Dendritic cell treated with granulocyte-macrophage colony-stimulating factor and Interleukin-4, amounts not matched to agents 40 ng/mL and 50 ng/mL, for 4 days (primary cell): ENCODE measurements around the gene DYNC1LI2.

ENCODE experiments used
- H3K27ac Mint-ChIP-seq: one replicate; pipeline ENCODE4 v1.8.0; 2022; ENCODE audit warnings: mild to moderate bottlenecking, mixed read lengths
- H3K27me3 Mint-ChIP-seq: one replicate; pipeline ENCODE4 v1.8.0; 2022; ENCODE audit warnings: mild to moderate bottlenecking, mixed read lengths
- H3K36me3 Mint-ChIP-seq: one replicate; pipeline ENCODE4 v1.8.0; 2022; ENCODE audit warnings: low read depth, mixed read lengths
- H3K4me1 Mint-ChIP-seq: one replicate; pipeline ENCODE4 v1.8.0; 2022; ENCODE audit warnings: low read depth, mixed read lengths
- H3K4me3 Mint-ChIP-seq: one replicate; pipeline ENCODE4 v1.8.0; 2022; ENCODE audit warnings: mild to moderate bottlenecking, moderate library complexity, mixed read lengths
- H3K9me3 Mint-ChIP-seq: one replicate; pipeline ENCODE4 v1.8.0; 2022; ENCODE audit warnings: mixed read lengths
- intact Hi-C: fragments of 100-400 bp; cut with micrococcal nuclease; formaldehyde crosslinking; loops from one replicate; pipeline ENCODE4 v1.15.0; 2022

DYNC1LI2 gene

GRCh38 chr16:66751053-66751302, 431 bp downstream of the DYNC1LI2 start:
- Mint-ChIP-seq H3K27ac (peak overlapping the region; percentile 81), H3K4me3 (peak overlapping the region; percentile 90), H3K27me3 (peaks cover 14% of the 10 kb centered on the region), H3K36me3 (peaks cover 52% of the 10 kb centered on the region), H3K9me3 (no peaks in the 10 kb centered on the region), H3K4me1 (peaks cover 46% of the 10 kb centered on the region)
- intact Hi-C loops, result loop anchor here (1.0 kb wide), 1 partner anchor 23 kb away; no protein-coding TSS in a partner anchor

GRCh38 chr16:66750279-66751052, 943 bp downstream of the DYNC1LI2 start:
- intact Hi-C loops, result loop anchor here (1.0 kb wide), 1 partner anchor 22 kb away; no protein-coding TSS in a partner anchor
- Mint-ChIP-seq H3K36me3 (peaks cover 54% of the 10 kb centered on the region), H3K4me3 (peak overlapping the region; percentile 90), H3K4me1 (peaks cover 47% of the 10 kb centered on the region), H3K9me3 (no peaks in the 10 kb centered on the region), H3K27ac (peak overlapping the region; percentile 81), H3K27me3 (peaks cover 14% of the 10 kb centered on the region)

- H3K27me3 Mint-ChIP-seq, result no peaks in the 10 kb centered on the region
- H3K9me3 Mint-ChIP-seq, result no peaks in the 10 kb centered on the region
- no peak overlapping the region for H3K4me3 Mint-ChIP-seq
- intact Hi-C loops, result no loop called here
- H3K27ac Mint-ChIP-seq, result peak overlapping the region; percentile 85
- H3K4me1 Mint-ChIP-seq, result peaks cover 50% of the 10 kb centered on the region
- H3K36me3 Mint-ChIP-seq, result peaks cover 87% of the 10 kb centered on the region
These were observed 4.7 kb downstream of the DYNC1LI2 start for GRCh38 chr16:66746682-66747081.

GRCh38 chr16:66746048-66746447, 5.4 kb downstream of the DYNC1LI2 start:
- Mint-ChIP-seq H3K36me3 (peaks cover 87% of the 10 kb centered on the region), H3K9me3 (no peaks in the 10 kb centered on the region), H3K27me3 (no peaks in the 10 kb centered on the region), H3K4me3 (no peak overlapping the region), H3K4me1 (peaks cover 56% of the 10 kb centered on the region), H3K27ac (peak overlapping the region; percentile 85)
- intact Hi-C loops, result no loop called here

- intact Hi-C loops, result no loop called here
- peaks cover 87% of the 10 kb centered on the region for H3K36me3 Mint-ChIP-seq
- H3K4me3 Mint-ChIP-seq, result no peak overlapping the region
- H3K27me3 Mint-ChIP-seq, result no peaks in the 10 kb centered on the region
- H3K4me1 Mint-ChIP-seq, result peaks cover 45% of the 10 kb centered on the region
- peak overlapping the region; percentile 80 for H3K27ac Mint-ChIP-seq
- no peaks in the 10 kb centered on the region for H3K9me3 Mint-ChIP-seq
These were observed 9.2 kb downstream of the DYNC1LI2 start for GRCh38 chr16:66741950-66742808.

- Mint-ChIP-seq H3K9me3 (no peaks in the 10 kb centered on the region), H3K4me3 (peak overlapping the region; percentile 39), H3K4me1 (peaks cover 39% of the 10 kb centered on the region), H3K27me3 (no peaks in the 10 kb centered on the region), H3K36me3 (peaks cover 93% of the 10 kb centered on the region), H3K27ac (peak overlapping the region; percentile 80)
- intact Hi-C loops, result no loop called here
These were observed 10.1 kb downstream of the DYNC1LI2 start for GRCh38 chr16:66741169-66741900.

- intact Hi-C loops, result no loop called here
- H3K36me3 Mint-ChIP-seq, result peaks cover 94% of the 10 kb centered on the region
- H3K4me1 Mint-ChIP-seq, result peaks cover 33% of the 10 kb centered on the region
- no peaks in the 10 kb centered on the region for H3K27me3 Mint-ChIP-seq
- peak overlapping the region; percentile 80 for H3K27ac Mint-ChIP-seq
- H3K4me3 Mint-ChIP-seq, result peak overlapping the region; percentile 49
- no peaks in the 10 kb centered on the region for H3K9me3 Mint-ChIP-seq
These were observed 10.9 kb downstream of the DYNC1LI2 start for GRCh38 chr16:66740533-66740932.

GRCh38 chr16:66740010-66740409, 11.4 kb downstream of the DYNC1LI2 start:
- Mint-ChIP-seq H3K27ac (peak overlapping the region; percentile 80), H3K36me3 (peaks cover 97% of the 10 kb centered on the region), H3K9me3 (no peaks in the 10 kb centered on the region), H3K4me1 (peaks cover 33% of the 10 kb centered on the region), H3K27me3 (no peaks in the 10 kb centered on the region), H3K4me3 (peak overlapping the region; percentile 49)
- intact Hi-C loops, result no loop called here

- H3K36me3 Mint-ChIP-seq, result peaks cover 100% of the 10 kb centered on the region
- no peak overlapping the region for H3K4me3 Mint-ChIP-seq
These were observed 15.5 kb downstream of the DYNC1LI2 start for GRCh38 chr16:66735891-66736290.

GRCh38 chr16:66731101-66731500, 20.3 kb downstream of the DYNC1LI2 start:
- no peak overlapping the region for H3K4me3 Mint-ChIP-seq
- H3K27ac Mint-ChIP-seq, result no peak overlapping the region
- H3K4me1 Mint-ChIP-seq, result peaks cover 12% of the 10 kb centered on the region
- H3K9me3 Mint-ChIP-seq, result no peaks in the 10 kb centered on the region
- intact Hi-C loops, result no loop called here
- H3K27me3 Mint-ChIP-seq, result no peaks in the 10 kb centered on the region
- H3K36me3 Mint-ChIP-seq, result peaks cover 98% of the 10 kb centered on the region

More at GRCh38 chr16:66735891-66736290, 15.5 kb downstream of the DYNC1LI2 start:
- Mint-ChIP-seq H3K9me3 (no peaks in the 10 kb centered on the region), H3K4me1 (peaks cover 16% of the 10 kb centered on the region), H3K27me3 (no peaks in the 10 kb centered on the region), H3K27ac (no peak overlapping the region)
- intact Hi-C loops, result no loop called here

- H3K4me1 Mint-ChIP-seq, result peaks cover 12% of the 10 kb centered on the region
- intact Hi-C loops, result loop anchor here (1.0 to 5.0 kb wide), 2 partner anchors 22 to 138 kb away; partner anchors contain the start of gene DYNC1LI2
- no peaks in the 10 kb centered on the region for H3K27me3 Mint-ChIP-seq
- H3K27ac Mint-ChIP-seq, result peak overlapping the region; percentile 9
- no peaks in the 10 kb centered on the region for H3K9me3 Mint-ChIP-seq
- H3K4me3 Mint-ChIP-seq, result no peak overlapping the region
- peaks cover 98% of the 10 kb centered on the region for H3K36me3 Mint-ChIP-seq
These were observed 22.6 kb downstream of the DYNC1LI2 start for GRCh38 chr16:66728804-66729203.

- no peak overlapping the region for H3K4me3 Mint-ChIP-seq
- intact Hi-C loops, result loop anchor here (1.0 to 5.0 kb wide), 2 partner anchors 23 to 139 kb away; partner anchors contain the start of gene DYNC1LI2
- H3K27me3 Mint-ChIP-seq, result no peaks in the 10 kb centered on the region
- H3K9me3 Mint-ChIP-seq, result no peaks in the 10 kb centered on the region
- peaks cover 12% of the 10 kb centered on the region for H3K4me1 Mint-ChIP-seq
- peak overlapping the region; percentile 9 for H3K27ac Mint-ChIP-seq
- peaks cover 98% of the 10 kb centered on the region for H3K36me3 Mint-ChIP-seq
These were observed 23.2 kb downstream of the DYNC1LI2 start for GRCh38 chr16:66728117-66728787.

- Mint-ChIP-seq H3K4me3 (no peak overlapping the region), H3K36me3 (peaks cover 75% of the 10 kb centered on the region), H3K4me1 (no peaks in the 10 kb centered on the region), H3K27ac (no peak overlapping the region), H3K9me3 (no peaks in the 10 kb centered on the region), H3K27me3 (no peaks in the 10 kb centered on the region)
- intact Hi-C loops, result no loop called here
These were observed 30.6 kb downstream of the DYNC1LI2 start for GRCh38 chr16:66720766-66721165.
